Liver (tissue), 3 donors: ENCODE data around the gene CLIP2.

Experiments
- ATF3 ChIP-seq: IDR thresholded peaks from 2 replicates; pipeline ENCODE4 v1.6.1; 2016; ENCODE audit warnings: antibody characterized with exemption
- CTCF ChIP-seq: fragments of 150-350 bp; IDR thresholded peaks from 2 replicates; pipeline ENCODE4 v1.5.1; 2017; ENCODE audit warnings: improper control_type of control experiment, low read depth, low read length; ENCODE audit not compliant: missing input control
- RAD21 ChIP-seq, 2 donors: IDR thresholded peaks; 2 replicates each; pipeline ENCODE4 v1.6.1; 2016; ENCODE audit warnings: antibody characterized with exemption in 2 of 2, mild to moderate bottlenecking in 2 of 2
- SP1 ChIP-seq: IDR thresholded peaks from 2 replicates; pipeline ENCODE4 v1.6.1; 2018; ENCODE audit warnings: antibody characterized with exemption, mild to moderate bottlenecking
- YY1 ChIP-seq: IDR thresholded peaks from 2 replicates; pipeline ENCODE4 v1.6.1; 2016; ENCODE audit warnings: antibody characterized with exemption, mild to moderate bottlenecking
- donor health status: healthy.
- donor health status: healthy.

GRCh38 chr7:74312418-74313028, 23.3 kb downstream of the CLIP2 start:
- TF ChIP-seq CTCF (no peak), ATF3 (no peak), SP1 (no peak), RAD21 (IDR thresholded peaks at IDR 0.05) (no peak), YY1 (no peak)
